Gastroesophageal sphincter (tissue), 4 donors: ENCODE data around the gene EFCAB5. TPM values are rescaled to one million over a fixed set of nuclear protein-coding genes. Genes with fewer than 3 reads are reported as not detected.

Experiments
- ATAC-seq: fragments of 150-250 bp; one replicate; pipeline ENCODE4 v1.9.1; 2016; ENCODE audit warnings: mild to moderate bottlenecking, moderate library complexity
- H3K27ac ChIP-seq, 4 donors: fragments of 200-600 bp; sonication (generic) in 3 of 4; 1 replicate in 3 of 4; 2 replicates in 1 of 4; pipeline ENCODE4 v1.5.1; 2016 to 2019
- H3K27me3 ChIP-seq: fragments of 200-600 bp; sonication (generic); one replicate; pipeline ENCODE4 v1.5.1; 2019
- H3K36me3 ChIP-seq, 2 donors: fragments of 200-600 bp; sonication (generic); one replicate each; pipeline ENCODE4 v1.5.1; 2019; ENCODE audit warnings: control low read depth in 1 of 2
- H3K4me1 ChIP-seq, 3 donors: fragments of 200-600 bp; sonication (generic); 1 replicate in 2 of 3; 2 replicates in 1 of 3; pipeline ENCODE4 v1.5.1; 2016 to 2019; ENCODE audit warnings: control low read depth in 2 of 3
- H3K4me3 ChIP-seq, 2 donors: fragments of 200-600 bp; sonication (generic); one replicate each; pipeline ENCODE4 v1.5.1; 2019; ENCODE audit warnings: mild to moderate bottlenecking in 1 of 2, moderate library complexity in 1 of 2
- H3K9me3 ChIP-seq, 3 donors: fragments of 200-600 bp; sonication (generic); one replicate each; pipeline ENCODE4 v1.5.1; 2017 to 2019; ENCODE audit warnings: control low read depth in 2 of 3
- CTCF ChIP-seq, 4 experiments: fragments of 200-600 bp in 2 of 4; fragments of 450-650 bp in 2 of 4; sonication (generic) in 1 of 4; IDR thresholded peaks; one replicate each; pipeline ENCODE4 v1.5.1; 2017 to 2019; ENCODE audit warnings: antibody characterized with exemption in 4 of 4, mild to moderate bottlenecking in 2 of 4, moderate library complexity in 2 of 4
- EP300 ChIP-seq: sonication (generic); formaldehyde crosslinking; IDR thresholded peaks from one replicate; pipeline ENCODE4 v1.6.1; 2017; ENCODE audit warnings: antibody characterized with exemption, mild to moderate bottlenecking
- POLR2A ChIP-seq, 2 donors: fragments of 450-650 bp; IDR thresholded peaks; one replicate each; pipeline ENCODE4 v1.6.1; 2017; ENCODE audit warnings: antibody characterized with exemption in 2 of 2, mild to moderate bottlenecking in 2 of 2, moderate library complexity in 1 of 2
- POLR2AphosphoS5 ChIP-seq: sonication (generic); formaldehyde crosslinking; IDR thresholded peaks from one replicate; pipeline ENCODE4 v1.6.1; 2017; ENCODE audit warnings: antibody characterized with exemption
- WGBS, 2 donors: methylation state at CpG; one replicate each; pipeline ENCODE4 v1.1.5; 2018; ENCODE audit warnings: low coverage in 1 of 2; 5-methylcytosine and 5-hydroxymethylcytosine counted together
- total RNA-seq, 4 donors: library from RNA; depleted of rRNA; stranded (reverse); fragments of >200 nt; gene quantifications; one replicate each; pipeline ENCODE4 v1.1.0, GENCODE V29; 2016

The EFCAB5 gene
- total RNA-seq, 4 donors from 2014 or later, result 0.27 to 2.8 TPM; not detected in 2

- H3K9me3 ChIP-seq, result no peaks in the 10 kb centered on the region
- TF ChIP-seq POLR2AphosphoS5 (no peak), CTCF (IDR thresholded peaks at IDR 0.05) (peak; percentile 67 to 82 (median 71))
- H3K4me3 ChIP-seq, result no peak overlapping the region
- no peak for ATAC-seq
- H3K27me3 ChIP-seq, result peaks cover 28% of the 10 kb centered on the region
- H3K27ac ChIP-seq, result no peak overlapping the region
- peaks cover 0 to 11% (median 2%) of the 10 kb centered on the region in 3 donors for H3K4me1 ChIP-seq
- no peaks in the 10 kb centered on the region for H3K36me3 ChIP-seq
- WGBS, 2 donors, result 8 to 20% methylated on average over 8 to 12 of the region's 12 CpGs
These were observed 152.2 kb downstream of the EFCAB5 start for GRCh38 chr17:30093463-30094147.

- H3K27ac ChIP-seq, result no peak overlapping the region
- H3K27me3 ChIP-seq, result peaks cover 16% of the 10 kb centered on the region
- H3K9me3 ChIP-seq, result no peaks in the 10 kb centered on the region
- 25 to 62% methylated on average over 2 to 3 of the region's 4 CpGs for WGBS, 2 donors
- H3K4me3 ChIP-seq, result no peak overlapping the region
- peaks cover 0 to 11% (median 2%) of the 10 kb centered on the region in 3 donors for H3K4me1 ChIP-seq
- ATAC-seq, result no peak
- TF ChIP-seq EP300 (no peak), CTCF (IDR thresholded peaks at IDR 0.05) (peak; percentile 8 to 47 (median 26))
- H3K36me3 ChIP-seq, result no peaks in the 10 kb centered on the region
These were observed 154.2 kb downstream of the EFCAB5 start for GRCh38 chr17:30095507-30096244.

GRCh38 chr17:30101686-30102390 lies 160.4 kb downstream of the EFCAB5 start:
- TF ChIP-seq POLR2A (IDR thresholded peaks at IDR 0.05) (no peak), EP300 (no peak), CTCF (IDR thresholded peaks at IDR 0.05) (no peak), POLR2AphosphoS5 (no peak)
- H3K36me3 ChIP-seq, result no peaks in the 10 kb centered on the region
- WGBS, 2 donors, result 52% methylated on average over 3 to 4 of the region's 4 CpGs
- no peaks in the 10 kb centered on the region for H3K9me3 ChIP-seq
- peaks cover 0 to 12% (median 0%) of the 10 kb centered on the region in 3 donors for H3K4me1 ChIP-seq
- H3K4me3 ChIP-seq, result no peak overlapping the region
- no peak overlapping the region for H3K27ac ChIP-seq
- H3K27me3 ChIP-seq, result peaks cover 11% of the 10 kb centered on the region
- no peak for ATAC-seq

DNA sequence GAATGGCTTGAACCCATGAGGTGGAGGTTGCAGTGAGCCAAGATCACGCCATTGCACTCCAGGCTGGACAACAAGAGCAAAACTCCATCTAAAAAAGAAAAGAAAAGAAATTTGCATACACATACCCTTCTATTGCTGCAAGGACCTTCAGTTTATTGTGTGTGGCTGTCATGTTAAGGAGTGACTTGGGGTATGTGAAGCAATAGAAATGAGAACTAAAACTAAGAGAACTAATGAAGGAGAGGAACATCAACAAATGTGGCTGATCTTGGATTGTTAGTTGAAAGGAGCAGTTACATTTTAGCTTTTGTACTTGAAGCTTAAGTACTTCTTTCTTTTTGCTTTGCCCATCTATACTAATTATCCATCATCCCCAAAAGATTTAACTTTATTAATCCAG lies 162.5 kb downstream of the EFCAB5 start:
- Histone ChIP-seq H3K4me3 (no peak overlapping the region), H3K9me3 (no peaks in the 10 kb centered on the region), H3K36me3 (no peaks in the 10 kb centered on the region), H3K27me3 (peaks cover 11% of the 10 kb centered on the region), H3K4me1 (peaks cover 0 to 12% (median 0%) of the 10 kb centered on the region in 3 donors), H3K27ac (no peak overlapping the region)
- 100% methylated on average over 1 of the region's 1 CpG; no CpG with 5 or more reads in 1 of the 2 donors for WGBS, 2 donors
- TF ChIP-seq CTCF (IDR thresholded peaks at IDR 0.05) (no peak), EP300 (no peak), POLR2AphosphoS5 (no peak), POLR2A (IDR thresholded peaks at IDR 0.05) (no peak)
- no peak for ATAC-seq
